ENCODE measurements around the gene APBA2. TPM values are rescaled to one million over a fixed set of nuclear protein-coding genes. Genes with fewer than 3 reads are reported as not detected.

APBA2 gene
- total RNA-seq, 4 donors from 2014 or later = 7.7 to 14.4 (median 11.6) TPM

DNA sequence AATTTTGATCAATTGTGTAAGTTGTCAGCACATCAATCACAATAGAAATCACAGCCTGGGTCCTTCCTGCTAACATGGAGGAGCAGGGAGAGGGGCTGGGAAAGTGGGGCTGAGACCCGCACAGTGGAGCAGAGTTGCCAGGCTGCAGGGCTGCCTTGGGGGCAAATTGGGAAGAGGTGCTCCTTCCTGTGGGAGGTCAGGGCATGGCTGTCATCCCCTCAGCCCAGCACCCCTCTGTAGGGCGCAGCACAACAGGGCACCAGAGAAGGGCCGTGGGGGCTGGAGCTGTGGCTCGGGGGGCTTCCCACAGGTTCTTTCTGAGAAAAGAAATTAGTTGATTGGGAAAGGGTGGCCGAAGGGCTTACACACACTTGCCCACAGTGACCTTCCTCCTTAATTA lies 257.5 kb downstream of the APBA2 start:
- 89 to 93% methylated on average over 5 of the region's 5 CpGs for WGBS, 2 donors
- Histone ChIP-seq H3K27me3 (no peaks in the 10 kb centered on the region), H3K9me3 (no peaks in the 10 kb centered on the region), H3K36me3 (no peaks in the 10 kb centered on the region), H3K4me1 (no peaks in the 10 kb centered on the region), H3K4me3 (replicated peaks in 1 of 3) (no peak overlapping the region), H3K27ac (no peak overlapping the region)
- intact Hi-C loops (cut with DNase I) = no loop called here
- no peak for DNase-seq
- TF ChIP-seq, protein P1, sequence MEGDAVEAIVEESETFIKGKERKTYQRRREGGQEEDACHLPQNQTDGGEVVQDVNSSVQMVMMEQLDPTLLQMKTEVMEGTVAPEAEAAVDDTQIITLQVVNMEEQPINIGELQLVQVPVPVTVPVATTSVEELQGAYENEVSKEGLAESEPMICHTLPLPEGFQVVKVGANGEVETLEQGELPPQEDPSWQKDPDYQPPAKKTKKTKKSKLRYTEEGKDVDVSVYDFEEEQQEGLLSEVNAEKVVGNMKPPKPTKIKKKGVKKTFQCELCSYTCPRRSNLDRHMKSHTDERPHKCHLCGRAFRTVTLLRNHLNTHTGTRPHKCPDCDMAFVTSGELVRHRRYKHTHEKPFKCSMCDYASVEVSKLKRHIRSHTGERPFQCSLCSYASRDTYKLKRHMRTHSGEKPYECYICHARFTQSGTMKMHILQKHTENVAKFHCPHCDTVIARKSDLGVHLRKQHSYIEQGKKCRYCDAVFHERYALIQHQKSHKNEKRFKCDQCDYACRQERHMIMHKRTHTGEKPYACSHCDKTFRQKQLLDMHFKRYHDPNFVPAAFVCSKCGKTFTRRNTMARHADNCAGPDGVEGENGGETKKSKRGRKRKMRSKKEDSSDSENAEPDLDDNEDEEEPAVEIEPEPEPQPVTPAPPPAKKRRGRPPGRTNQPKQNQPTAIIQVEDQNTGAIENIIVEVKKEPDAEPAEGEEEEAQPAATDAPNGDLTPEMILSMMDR (IDR thresholded peaks at IDR 0.05) = no peak
- TF ChIP-seq POLR2A (IDR thresholded peaks at IDR 0.05) = no peak

DNA sequence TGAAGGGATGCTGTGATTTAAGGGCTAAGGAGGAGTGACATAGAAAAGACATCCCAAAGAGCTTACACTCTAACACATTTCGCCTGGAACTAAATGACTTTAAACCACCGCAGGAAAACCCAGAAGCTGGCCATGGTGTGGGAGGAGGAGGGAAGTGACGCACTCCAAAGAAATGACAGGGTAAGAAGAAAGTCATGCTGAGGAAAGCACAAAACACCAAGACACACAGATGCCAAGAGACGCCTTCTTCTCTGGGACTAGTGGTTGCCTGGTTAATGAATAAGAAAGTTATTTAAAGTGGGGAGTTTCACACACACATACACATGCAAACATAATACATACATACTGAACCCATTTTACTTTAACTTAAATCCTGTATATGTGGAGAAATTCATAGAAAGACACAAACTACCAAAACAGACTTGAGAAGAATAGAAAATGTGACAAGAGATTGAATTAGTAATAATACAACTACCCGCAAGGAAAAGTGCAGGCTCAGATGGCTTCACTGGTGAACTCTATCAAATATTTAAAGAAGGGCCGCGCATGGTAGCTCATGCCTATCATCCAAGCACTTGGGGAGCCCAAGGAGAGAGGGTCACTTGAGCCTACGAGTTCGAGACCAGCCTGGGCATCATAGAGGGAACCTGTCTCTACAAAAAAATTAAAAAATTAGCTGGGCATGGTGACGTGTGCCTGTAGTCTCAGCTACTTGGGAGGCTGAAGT lies 258.3 kb downstream of the APBA2 start:
- TF ChIP-seq, protein P1 (IDR thresholded peaks at IDR 0.05) = no peak
- no peak for TF ChIP-seq POLR2A (IDR thresholded peaks at IDR 0.05)
- WGBS, 2 donors = 90 to 92% methylated on average over 10 of the region's 10 CpGs
- Histone ChIP-seq H3K36me3 (no peaks in the 10 kb centered on the region), H3K4me3 (replicated peaks in 1 of 3) (no peak overlapping the region), H3K4me1 (no peaks in the 10 kb centered on the region), H3K27ac (no peak overlapping the region), H3K9me3 (no peaks in the 10 kb centered on the region), H3K27me3 (no peaks in the 10 kb centered on the region)
- DNase-seq = no peak
- intact Hi-C loops (cut with DNase I) = no loop called here

DNA sequence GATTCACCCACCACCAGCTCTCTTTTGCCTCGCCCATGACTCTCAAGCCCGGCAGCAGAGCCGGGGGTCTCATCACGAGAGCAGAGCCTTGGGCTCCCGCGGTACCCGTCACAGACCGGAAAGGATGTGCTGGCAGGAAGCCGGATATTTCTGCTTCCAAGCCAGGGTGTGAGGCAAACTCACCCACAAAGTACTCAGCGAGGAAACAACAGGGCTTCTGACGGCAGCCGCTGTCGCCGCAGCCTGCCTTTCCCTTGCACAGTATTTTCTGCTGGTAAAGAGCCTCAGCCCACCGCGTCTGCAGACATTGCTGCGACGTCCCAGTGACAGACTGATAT lies 263.9 kb downstream of the APBA2 start:
- intact Hi-C loops (cut with DNase I) = no loop called here
- Histone ChIP-seq H3K27me3 (no peaks in the 10 kb centered on the region), H3K4me1 (no peaks in the 10 kb centered on the region), H3K27ac (no peak overlapping the region), H3K9me3 (no peaks in the 10 kb centered on the region), H3K4me3 (replicated peaks in 1 of 3) (no peak overlapping the region), H3K36me3 (no peaks in the 10 kb centered on the region)
- no peak for DNase-seq
- 84 to 89% methylated on average over 18 of the region's 18 CpGs for WGBS, 2 donors
- TF ChIP-seq, protein P1 (IDR thresholded peaks at IDR 0.05) = no peak
- no peak for TF ChIP-seq POLR2A (IDR thresholded peaks at IDR 0.05)

- intact Hi-C loops (cut with DNase I) = no loop called here
- Histone ChIP-seq H3K9me3 (no peaks in the 10 kb centered on the region), H3K36me3 (no peaks in the 10 kb centered on the region), H3K27me3 (no peaks in the 10 kb centered on the region), H3K4me1 (no peaks in the 10 kb centered on the region), H3K4me3 (replicated peaks in 1 of 3) (no peak overlapping the region), H3K27ac (no peak overlapping the region)
- no peak for DNase-seq
- TF ChIP-seq POLR2A (IDR thresholded peaks at IDR 0.05) = no peak
- TF ChIP-seq, protein P1 (IDR thresholded peaks at IDR 0.05) = no peak
- 89% methylated on average over 15 of the region's 15 CpGs for WGBS, 2 donors
These were observed 265.0 kb downstream of the APBA2 start for GRCh38 chr15:29150515-29151483.

- DNase-seq = no peak
- Histone ChIP-seq H3K4me1 (no peaks in the 10 kb centered on the region), H3K27me3 (no peaks in the 10 kb centered on the region), H3K27ac (no peak overlapping the region), H3K36me3 (no peaks in the 10 kb centered on the region), H3K9me3 (no peaks in the 10 kb centered on the region), H3K4me3 (replicated peaks in 1 of 3) (no peak overlapping the region)
- intact Hi-C loops (cut with DNase I) = no loop called here
- 93% methylated on average over 14 of the region's 14 CpGs for WGBS, 2 donors
- TF ChIP-seq, protein P1 (IDR thresholded peaks at IDR 0.05) = no peak
- no peak for TF ChIP-seq POLR2A (IDR thresholded peaks at IDR 0.05)
These were observed 265.7 kb downstream of the APBA2 start for GRCh38 chr15:29151484-29151857.
